ENCODE data around the gene KLHL33. TPM values are rescaled to one million over a fixed set of nuclear protein-coding genes. Genes with fewer than 3 reads are reported as not detected.

The KLHL33 gene
- polyA plus RNA-seq, 2 of the 4 experiments (the other 2 are of a cell fraction), result not detected

DNA sequence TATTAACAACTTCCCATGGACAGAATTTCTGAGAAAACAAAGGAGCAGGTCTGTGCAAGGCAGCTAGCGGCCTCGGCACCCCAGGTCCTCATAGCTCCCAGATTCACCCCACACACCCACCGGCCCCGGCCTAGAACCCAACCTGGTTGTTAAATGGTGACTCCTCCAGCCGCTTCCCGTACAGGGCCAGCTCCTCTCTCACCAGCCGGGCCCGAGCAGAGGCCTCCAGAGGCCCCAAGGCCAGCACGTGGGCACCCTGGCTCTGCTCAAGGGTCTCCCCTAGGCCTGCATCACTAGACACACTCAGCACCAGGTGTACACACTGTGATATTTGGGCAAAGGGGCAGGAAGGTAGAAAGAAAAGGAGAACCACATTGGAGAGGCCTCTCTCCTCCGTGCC, 52.9 kb downstream of the KLHL33 start:
- CTCF ChIA-PET, result interaction anchor here (1.1 kb wide), 1 partner anchor 31 kb away, joined by 3 read pairs; no protein-coding TSS in a partner anchor
- 91% methylated on average over 7 of the region's 10 CpGs for WGBS (ENCODE audit: missing lambda C conversion rate)

DNA sequence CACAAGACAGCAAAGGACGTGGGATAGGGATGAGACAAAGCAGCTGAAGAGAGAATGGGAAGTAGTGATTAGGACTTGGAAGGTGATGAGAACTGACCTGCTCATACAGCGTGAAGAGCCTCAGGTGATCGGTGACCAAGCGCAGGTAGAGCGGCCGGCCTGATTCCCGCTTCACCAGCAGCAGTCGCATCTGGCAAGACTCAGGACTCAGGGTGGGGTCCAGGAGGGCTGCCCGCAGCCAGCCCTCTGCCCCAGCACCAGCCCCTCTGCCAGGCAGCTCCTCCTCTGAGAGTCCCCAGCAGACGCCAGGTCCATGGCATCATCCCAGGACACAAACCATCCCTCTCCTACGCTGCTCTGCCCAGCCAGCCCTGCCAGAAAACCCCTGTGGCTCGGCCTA, 53.4 kb downstream of the KLHL33 start:
- ATAC-seq (no peak), DNase-seq (ENCODE audit: low read depth in 1 of 2, low spot score in 1 of 2) (no peak), FAIRE-seq (no peak)
- Histone ChIP-seq H3K4me3 (no peak overlapping the region), H3K4me1 (no peaks in the 10 kb centered on the region), H3K27ac (no peak overlapping the region), H3K9me3 (no peaks in the 10 kb centered on the region), H3K4me2 (no peak overlapping the region)
- CTCF ChIA-PET, result interaction anchor here (1.1 kb wide), 1 partner anchor 31 kb away, joined by 3 read pairs; no protein-coding TSS in a partner anchor
- POLR2A ChIA-PET, result interaction anchor here (1.3 kb wide), 1 partner anchor 39 kb away, joined by 4 read pairs; the partner anchor contains the start of gene PARP2
- WGBS (ENCODE audit: missing lambda C conversion rate), result 91% methylated on average over 12 of the region's 12 CpGs
- TF ChIP-seq TP53 (CRISPR knock-in tag; IDR thresholded peaks at IDR 0.05) (no peak), EHF (CRISPR knock-in tag; IDR thresholded peaks at IDR 0.05) (no peak), EP300 (IDR thresholded peaks at IDR 0.05) (no peak), EHMT2 (IDR thresholded peaks at IDR 0.05; ENCODE audit: low read depth) (no peak), FOSB (CRISPR knock-in tag; IDR thresholded peaks at IDR 0.05) (no peak), HEYL (CRISPR knock-in tag; IDR thresholded peaks at IDR 0.05) (no peak), CHD2 (IDR thresholded peaks at IDR 0.05; ENCODE audit: low read length, partially characterized antibody) (no peak), RCOR1 (IDR thresholded peaks at IDR 0.05; ENCODE audit: low read depth, low read length) (no peak), JUNB (IDR thresholded peaks at IDR 0.05) (no peak), PHF8 (IDR thresholded peaks at IDR 0.05; ENCODE audit: borderline replicate concordance, low read depth) (no peak), ESRRA (IDR thresholded peaks at IDR 0.05; ENCODE audit: borderline replicate concordance, low read length) (no peak), CBX8 (IDR thresholded peaks at IDR 0.05) (no peak)
- TF ChIP-seq, protein P1, sequence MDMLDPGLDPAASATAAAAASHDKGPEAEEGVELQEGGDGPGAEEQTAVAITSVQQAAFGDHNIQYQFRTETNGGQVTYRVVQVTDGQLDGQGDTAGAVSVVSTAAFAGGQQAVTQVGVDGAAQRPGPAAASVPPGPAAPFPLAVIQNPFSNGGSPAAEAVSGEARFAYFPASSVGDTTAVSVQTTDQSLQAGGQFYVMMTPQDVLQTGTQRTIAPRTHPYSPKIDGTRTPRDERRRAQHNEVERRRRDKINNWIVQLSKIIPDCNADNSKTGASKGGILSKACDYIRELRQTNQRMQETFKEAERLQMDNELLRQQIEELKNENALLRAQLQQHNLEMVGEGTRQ (IDR thresholded peaks at IDR 0.05), result no peak
- TF ChIP-seq, protein P2, sequence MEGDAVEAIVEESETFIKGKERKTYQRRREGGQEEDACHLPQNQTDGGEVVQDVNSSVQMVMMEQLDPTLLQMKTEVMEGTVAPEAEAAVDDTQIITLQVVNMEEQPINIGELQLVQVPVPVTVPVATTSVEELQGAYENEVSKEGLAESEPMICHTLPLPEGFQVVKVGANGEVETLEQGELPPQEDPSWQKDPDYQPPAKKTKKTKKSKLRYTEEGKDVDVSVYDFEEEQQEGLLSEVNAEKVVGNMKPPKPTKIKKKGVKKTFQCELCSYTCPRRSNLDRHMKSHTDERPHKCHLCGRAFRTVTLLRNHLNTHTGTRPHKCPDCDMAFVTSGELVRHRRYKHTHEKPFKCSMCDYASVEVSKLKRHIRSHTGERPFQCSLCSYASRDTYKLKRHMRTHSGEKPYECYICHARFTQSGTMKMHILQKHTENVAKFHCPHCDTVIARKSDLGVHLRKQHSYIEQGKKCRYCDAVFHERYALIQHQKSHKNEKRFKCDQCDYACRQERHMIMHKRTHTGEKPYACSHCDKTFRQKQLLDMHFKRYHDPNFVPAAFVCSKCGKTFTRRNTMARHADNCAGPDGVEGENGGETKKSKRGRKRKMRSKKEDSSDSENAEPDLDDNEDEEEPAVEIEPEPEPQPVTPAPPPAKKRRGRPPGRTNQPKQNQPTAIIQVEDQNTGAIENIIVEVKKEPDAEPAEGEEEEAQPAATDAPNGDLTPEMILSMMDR (IDR thresholded peaks at IDR 0.05), result no peak
- TF ChIP-seq, protein P3, sequence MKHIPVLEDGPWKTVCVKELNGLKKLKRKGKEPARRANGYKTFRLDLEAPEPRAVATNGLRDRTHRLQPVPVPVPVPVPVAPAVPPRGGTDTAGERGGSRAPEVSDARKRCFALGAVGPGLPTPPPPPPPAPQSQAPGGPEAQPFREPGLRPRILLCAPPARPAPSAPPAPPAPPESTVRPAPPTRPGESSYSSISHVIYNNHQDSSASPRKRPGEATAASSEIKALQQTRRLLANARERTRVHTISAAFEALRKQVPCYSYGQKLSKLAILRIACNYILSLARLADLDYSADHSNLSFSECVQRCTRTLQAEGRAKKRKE (CRISPR knock-in tag; IDR thresholded peaks at IDR 0.05; ENCODE audit: low read depth), result no peak
- TF ChIP-seq, protein P4, sequence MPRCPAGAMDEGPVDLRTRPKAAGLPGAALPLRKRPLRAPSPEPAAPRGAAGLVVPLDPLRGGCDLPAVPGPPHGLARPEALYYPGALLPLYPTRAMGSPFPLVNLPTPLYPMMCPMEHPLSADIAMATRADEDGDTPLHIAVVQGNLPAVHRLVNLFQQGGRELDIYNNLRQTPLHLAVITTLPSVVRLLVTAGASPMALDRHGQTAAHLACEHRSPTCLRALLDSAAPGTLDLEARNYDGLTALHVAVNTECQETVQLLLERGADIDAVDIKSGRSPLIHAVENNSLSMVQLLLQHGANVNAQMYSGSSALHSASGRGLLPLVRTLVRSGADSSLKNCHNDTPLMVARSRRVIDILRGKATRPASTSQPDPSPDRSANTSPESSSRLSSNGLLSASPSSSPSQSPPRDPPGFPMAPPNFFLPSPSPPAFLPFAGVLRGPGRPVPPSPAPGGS (IDR thresholded peaks at IDR 0.05), result no peak
- TF ChIP-seq, protein P5, sequence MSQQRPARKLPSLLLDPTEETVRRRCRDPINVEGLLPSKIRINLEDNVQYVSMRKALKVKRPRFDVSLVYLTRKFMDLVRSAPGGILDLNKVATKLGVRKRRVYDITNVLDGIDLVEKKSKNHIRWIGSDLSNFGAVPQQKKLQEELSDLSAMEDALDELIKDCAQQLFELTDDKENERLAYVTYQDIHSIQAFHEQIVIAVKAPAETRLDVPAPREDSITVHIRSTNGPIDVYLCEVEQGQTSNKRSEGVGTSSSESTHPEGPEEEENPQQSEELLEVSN (IDR thresholded peaks at IDR 0.05; ENCODE audit: borderline replicate concordance, low read depth), result no peak

More for the DNA sequence above, 52.9 kb downstream of the KLHL33 start:
- no peak for ATAC-seq
- Histone ChIP-seq H3K4me3 (no peak overlapping the region), H3K9me3 (no peaks in the 10 kb centered on the region), H3K4me2 (no peak overlapping the region), H3K4me1 (no peaks in the 10 kb centered on the region), H3K27ac (no peak overlapping the region)
- no peak for FAIRE-seq
- no peak for DNase-seq (ENCODE audit: low read depth in 1 of 2, low spot score in 1 of 2)
- POLR2A ChIA-PET, result interaction anchor here (1.3 kb wide), 1 partner anchor 40 kb away, joined by 4 read pairs; the partner anchor contains the start of gene PARP2
- TF ChIP-seq TP53 (CRISPR knock-in tag; IDR thresholded peaks at IDR 0.05) (no peak), MAZ (IDR thresholded peaks at IDR 0.05; ENCODE audit: borderline replicate concordance, low read depth, low read length) (no peak), HDAC2 (IDR thresholded peaks at IDR 0.05) (no peak), HEYL (CRISPR knock-in tag; IDR thresholded peaks at IDR 0.05) (no peak), CHD4 (IDR thresholded peaks at IDR 0.05; ENCODE audit: borderline replicate concordance) (no peak), BHLHE40 (IDR thresholded peaks at IDR 0.05; ENCODE audit: low read depth, low read length) (no peak), NPAS2 (CRISPR knock-in tag; IDR thresholded peaks at IDR 0.05; ENCODE audit: borderline replicate concordance) (no peak), ESRRA (IDR thresholded peaks at IDR 0.05; ENCODE audit: borderline replicate concordance, low read length) (no peak), HOXB5 (CRISPR knock-in tag; IDR thresholded peaks at IDR 0.05) (no peak), ZC3H11A (IDR thresholded peaks at IDR 0.05) (no peak), EHF (CRISPR knock-in tag; IDR thresholded peaks at IDR 0.05) (no peak), TFCP2L1 (CRISPR knock-in tag; IDR thresholded peaks at IDR 0.05) (no peak), HOXB13 (CRISPR knock-in tag; IDR thresholded peaks at IDR 0.05; ENCODE audit: low read depth) (no peak), KDM1A (IDR thresholded peaks at IDR 0.05; ENCODE audit: low read depth) (no peak), FOXS1 (CRISPR knock-in tag; IDR thresholded peaks at IDR 0.05) (no peak)
- TF ChIP-seq, protein P6, sequence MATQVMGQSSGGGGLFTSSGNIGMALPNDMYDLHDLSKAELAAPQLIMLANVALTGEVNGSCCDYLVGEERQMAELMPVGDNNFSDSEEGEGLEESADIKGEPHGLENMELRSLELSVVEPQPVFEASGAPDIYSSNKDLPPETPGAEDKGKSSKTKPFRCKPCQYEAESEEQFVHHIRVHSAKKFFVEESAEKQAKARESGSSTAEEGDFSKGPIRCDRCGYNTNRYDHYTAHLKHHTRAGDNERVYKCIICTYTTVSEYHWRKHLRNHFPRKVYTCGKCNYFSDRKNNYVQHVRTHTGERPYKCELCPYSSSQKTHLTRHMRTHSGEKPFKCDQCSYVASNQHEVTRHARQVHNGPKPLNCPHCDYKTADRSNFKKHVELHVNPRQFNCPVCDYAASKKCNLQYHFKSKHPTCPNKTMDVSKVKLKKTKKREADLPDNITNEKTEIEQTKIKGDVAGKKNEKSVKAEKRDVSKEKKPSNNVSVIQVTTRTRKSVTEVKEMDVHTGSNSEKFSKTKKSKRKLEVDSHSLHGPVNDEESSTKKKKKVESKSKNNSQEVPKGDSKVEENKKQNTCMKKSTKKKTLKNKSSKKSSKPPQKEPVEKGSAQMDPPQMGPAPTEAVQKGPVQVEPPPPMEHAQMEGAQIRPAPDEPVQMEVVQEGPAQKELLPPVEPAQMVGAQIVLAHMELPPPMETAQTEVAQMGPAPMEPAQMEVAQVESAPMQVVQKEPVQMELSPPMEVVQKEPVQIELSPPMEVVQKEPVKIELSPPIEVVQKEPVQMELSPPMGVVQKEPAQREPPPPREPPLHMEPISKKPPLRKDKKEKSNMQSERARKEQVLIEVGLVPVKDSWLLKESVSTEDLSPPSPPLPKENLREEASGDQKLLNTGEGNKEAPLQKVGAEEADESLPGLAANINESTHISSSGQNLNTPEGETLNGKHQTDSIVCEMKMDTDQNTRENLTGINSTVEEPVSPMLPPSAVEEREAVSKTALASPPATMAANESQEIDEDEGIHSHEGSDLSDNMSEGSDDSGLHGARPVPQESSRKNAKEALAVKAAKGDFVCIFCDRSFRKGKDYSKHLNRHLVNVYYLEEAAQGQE (IDR thresholded peaks at IDR 0.05), result no peak
- TF ChIP-seq, protein P7, sequence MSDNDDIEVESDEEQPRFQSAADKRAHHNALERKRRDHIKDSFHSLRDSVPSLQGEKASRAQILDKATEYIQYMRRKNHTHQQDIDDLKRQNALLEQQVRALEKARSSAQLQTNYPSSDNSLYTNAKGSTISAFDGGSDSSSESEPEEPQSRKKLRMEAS (IDR thresholded peaks at IDR 0.05), result no peak
- TF ChIP-seq, protein P1 (IDR thresholded peaks at IDR 0.05), result no peak
